DMS114 treated with DMSO at 0.1 percent for 48 hours (cell line): ENCODE data around the gene NPHS1.
"Not testable (repeated sequence)": the region's sequence is repeated elsewhere in the genome, so short reads cannot be mapped to it uniquely, and the experiment has no call there.

ENCODE experiments used
- DNase-seq: peaks from one replicate; lab custom pipeline; 2025; ENCODE audit not compliant: unreplicated experiment; lab: John Stamatoyannopoulos, UW

Gene NPHS1

DNA sequence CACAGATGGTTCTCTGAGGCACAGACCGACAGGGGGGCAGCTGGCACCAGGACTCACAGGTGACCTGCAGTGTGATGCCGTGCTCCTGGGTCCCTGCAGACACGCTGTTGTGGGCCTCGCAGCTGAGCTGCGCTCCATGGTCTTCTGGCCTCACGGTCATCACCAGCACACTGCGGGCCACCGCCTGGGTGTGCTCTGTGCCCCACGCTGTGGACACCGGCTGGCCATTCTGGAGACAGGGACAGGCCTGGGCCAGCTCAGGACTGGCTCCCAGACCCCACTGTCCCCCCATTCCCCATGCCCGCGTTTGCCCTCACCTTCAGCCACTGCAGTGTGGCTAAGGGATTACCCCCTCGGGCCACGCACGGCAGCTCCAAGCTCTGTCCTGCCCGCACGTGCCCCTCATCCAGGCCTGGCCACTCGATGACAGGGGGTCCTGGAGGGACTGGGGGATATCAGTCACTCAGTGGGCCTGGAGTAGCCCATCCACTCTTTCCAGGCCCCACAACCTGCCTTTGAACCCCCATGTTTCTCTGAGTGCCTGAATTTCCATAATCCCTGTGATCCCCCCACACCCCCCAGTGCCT, 3.3 kb downstream of the NPHS1 start:
- no peak for DNase-seq

DNA sequence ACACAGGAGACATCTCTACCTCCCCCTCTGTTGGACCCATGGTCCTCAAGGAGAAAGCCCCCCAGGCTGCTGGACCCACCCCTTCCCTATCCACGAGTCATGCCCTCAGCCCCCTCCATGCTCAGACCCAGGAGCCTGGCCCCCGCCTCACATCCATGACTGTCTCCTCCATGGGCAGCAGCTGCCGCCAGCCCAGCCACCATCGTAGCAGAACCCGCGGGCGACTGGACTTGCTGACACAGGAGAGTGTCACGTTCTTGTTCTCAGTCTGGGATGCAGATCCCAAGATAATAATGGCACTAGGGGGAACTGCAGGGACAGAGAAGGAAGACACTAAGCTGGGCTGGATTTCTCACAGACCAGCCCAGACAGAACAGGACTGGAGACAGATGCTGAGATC, 3.8 kb downstream of the NPHS1 start:
- DNase-seq, result no peak

DNA sequence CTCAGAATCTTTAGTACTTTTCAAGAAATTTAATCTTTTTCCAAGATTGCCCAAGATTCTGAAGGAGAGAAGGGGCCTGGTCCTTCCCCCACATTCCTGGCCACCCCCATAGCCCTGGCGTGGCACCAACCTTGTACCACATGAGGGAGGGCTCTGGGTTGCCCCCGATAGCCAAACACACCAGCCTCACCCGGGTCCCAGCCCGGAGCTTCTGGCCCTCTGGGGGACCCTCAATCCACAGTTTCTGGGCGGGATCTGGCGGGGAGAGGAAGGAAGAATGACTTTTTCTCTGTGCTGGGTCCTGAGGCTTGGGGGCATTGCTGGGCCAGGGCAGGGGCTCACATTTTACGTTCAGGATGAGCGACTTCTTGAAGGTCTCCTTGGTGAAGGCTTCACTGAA, 4.4 kb downstream of the NPHS1 start:
- DNase-seq, result no peak

DNA sequence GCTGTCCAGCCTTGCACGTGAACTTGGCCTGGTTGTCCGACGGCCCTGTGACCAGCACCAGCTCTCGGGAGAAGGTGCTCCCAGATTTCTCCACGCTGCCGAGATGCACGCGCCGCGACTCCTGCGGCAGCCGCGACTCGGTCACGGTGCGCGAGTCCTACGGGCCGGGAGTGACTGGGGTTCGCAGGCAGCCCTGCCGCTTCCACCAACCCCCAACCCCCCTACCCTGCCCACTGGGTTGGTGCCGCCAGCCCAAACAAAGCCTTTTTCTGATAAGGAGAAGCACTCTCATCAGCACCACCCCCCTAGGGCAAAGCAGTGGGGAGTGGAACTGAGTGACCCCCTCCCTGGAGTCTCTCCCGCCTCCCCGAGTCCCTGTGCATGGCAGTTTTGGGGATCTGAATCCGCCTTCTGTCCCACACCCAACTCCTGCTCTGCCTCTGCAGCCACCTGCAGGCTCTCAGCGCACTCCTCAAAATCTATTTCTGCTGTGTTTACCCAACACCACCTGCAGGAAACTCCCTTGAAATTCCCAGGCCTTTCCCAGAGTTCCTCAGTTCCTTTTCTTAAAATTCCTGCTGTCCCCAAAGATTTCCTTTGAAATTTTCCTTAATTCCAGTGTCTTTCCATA, 6.2 kb downstream of the NPHS1 start:
- no peak for DNase-seq

DNA sequence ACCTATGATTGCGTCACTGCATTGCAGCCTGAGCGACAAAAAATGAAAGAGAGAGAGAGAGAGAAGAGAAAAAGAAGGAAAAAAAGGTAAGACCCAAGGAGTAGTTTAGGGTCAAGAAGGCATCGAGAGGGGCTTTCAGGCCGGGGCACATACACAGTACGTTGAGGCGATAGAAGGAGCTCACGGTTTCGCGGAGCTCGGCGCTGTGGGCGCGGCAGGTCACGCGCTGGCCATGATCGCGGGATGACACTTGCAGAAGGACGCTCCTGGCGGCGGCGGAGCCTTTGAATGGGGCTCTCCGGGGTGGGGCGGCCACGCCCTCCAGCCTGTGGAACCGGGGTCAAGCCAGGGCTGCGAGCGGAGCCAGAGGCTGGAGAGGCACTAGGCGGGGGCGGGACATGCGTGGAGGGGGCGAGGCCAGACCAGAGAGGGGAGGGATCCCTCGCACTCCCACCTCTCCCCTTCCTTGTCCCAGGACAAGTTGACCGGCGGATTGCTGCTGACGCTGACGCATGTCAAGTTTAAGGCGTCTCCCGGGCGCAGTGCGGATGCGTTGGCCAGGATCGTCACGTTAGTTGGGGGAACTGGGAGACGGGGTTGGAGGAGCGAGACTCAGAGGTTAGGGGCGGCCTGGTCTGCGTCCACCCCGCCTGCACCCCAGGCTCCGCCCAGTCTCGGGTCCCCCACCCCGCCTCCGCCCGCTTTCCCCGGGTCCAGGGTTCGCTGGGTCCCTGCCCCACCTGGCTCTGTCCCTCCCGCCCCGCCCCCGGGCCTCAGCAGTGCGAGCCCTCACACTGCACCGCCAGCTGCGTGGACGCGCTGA, 6.9 kb downstream of the NPHS1 start:
- DNase-seq, result peak; percentile 30

DNA sequence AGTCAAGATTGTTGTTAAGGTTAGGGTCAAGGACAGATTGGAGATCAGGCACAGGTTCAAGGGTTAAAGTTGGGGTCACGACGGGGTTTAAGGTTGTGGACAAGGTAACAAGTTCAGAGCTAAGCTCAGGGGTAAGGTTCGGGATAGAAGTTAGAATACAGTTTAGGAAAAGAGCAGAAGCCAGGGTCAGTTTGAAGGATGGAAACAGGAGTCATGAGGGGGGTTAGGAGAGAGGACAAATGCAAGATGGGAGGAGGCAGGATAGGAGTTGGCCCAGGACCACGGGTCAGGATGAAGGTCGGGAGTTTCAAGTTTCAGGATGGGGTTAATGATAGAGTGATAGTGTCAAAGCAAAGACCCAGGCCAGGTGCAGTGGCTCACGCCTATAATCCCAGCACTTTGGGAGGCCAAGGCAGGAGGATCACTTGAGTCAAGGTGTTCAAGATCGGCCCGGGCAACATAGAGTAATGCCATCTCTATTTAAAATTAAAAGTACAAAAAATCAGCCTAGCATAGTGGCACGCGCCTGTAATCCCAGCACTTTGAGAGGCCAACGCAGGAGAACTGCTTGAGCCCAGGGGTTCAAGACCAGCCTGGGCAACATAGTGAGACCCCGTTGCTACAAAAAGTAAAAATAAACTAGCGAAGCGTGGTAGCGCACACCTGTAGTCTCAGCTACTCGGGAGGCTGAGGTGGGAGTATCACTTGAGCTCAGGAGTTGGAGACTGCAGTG, 7.7 kb downstream of the NPHS1 start:
- no peak for DNase-seq

DNA sequence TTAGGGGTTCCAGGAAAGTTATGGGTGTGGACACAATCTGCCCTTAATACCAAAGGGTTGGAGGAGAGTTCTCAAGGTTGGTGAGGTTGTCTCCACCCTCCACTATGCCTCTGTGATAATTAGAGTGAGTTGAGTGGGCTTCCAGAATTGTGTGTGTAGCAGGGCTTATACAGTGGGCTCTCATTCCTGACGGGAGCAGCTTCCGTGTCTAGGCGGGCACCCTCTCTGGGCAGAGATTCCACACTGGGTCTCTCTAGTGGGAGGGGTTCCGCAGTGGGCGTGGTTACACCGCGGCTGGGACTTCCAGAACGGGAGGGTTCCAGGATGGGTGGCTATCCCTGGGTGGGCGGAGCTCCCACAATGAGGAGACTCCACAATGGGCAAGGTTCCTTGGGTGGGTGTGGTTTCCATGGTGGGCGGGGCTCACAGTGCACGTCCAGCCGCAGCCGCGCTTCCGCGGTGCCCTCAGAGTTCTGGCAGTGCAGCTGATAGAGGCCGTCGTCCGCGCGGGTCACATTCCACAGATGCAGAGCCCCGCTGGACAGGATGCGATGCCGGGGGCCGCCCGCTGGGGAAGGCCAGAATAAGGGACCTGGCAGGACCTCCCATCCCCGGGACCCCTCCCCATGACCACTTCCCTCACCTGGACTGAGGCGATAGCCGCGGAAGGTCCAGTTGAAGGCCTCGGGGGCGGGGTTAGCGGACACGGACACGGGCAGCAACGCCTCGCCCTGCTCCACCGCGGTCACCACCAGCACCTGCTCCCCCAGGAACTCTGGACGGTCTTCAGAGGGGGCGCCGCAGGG, 8.4 kb downstream of the NPHS1 start:
- no peak for DNase-seq

DNA sequence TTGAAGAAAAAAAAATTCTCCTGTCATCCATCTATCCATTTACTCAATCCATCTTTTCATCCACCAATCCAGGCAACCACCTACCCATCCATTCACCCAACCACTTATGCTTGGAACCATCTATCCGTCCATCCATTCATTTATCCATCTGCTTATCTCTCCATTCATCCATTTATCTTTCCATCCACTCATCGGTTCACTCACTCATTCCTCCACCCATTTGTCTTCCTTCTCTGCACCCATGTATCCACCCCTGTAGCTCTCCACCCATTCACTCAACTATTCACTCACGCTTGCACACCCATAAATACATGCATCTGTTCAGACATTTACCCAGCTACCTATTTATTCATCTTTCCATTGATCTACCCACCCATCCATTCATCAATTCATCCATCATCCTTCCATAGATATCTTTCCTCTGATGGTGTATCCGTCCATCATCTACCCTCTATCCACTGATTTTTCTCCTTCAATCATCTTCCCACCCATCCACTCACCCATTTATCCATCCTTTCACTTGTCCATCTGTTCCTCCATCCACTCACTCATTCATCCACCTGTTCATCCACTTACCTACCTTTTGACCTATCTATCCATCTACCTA, 9.5 kb downstream of the NPHS1 start:
- no peak for DNase-seq

DNA sequence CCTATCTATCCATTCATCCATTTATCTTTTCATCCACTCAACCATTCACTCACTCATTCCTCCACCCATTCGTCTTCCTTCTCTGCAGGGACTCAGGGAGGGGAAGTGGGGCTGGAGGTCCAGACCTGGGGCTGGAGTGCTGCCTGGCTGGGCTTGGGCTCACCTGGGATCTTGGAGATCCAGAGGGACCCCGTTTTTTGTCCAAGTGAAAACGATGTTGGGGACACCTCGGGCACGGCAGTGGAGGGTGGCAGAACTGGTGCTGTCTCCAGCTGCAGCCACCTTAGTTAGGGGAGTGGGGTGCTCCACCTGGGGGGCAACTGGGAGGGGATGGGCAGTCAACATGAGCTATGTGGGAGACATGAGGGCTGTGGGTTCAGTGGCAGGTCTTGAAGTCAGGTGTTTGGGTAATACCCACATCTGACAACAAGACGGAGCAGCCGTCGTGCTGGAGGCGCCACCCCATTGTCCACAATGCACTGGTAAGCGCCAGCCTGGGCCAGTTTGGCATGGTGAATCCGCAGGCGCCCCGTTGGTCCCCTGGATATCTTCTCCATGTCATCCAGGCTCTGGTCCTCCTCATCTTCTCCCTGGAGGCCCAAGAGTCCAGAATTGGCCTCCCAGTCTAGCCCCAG, 10.2 kb downstream of the NPHS1 start:
- no peak for DNase-seq

DNA sequence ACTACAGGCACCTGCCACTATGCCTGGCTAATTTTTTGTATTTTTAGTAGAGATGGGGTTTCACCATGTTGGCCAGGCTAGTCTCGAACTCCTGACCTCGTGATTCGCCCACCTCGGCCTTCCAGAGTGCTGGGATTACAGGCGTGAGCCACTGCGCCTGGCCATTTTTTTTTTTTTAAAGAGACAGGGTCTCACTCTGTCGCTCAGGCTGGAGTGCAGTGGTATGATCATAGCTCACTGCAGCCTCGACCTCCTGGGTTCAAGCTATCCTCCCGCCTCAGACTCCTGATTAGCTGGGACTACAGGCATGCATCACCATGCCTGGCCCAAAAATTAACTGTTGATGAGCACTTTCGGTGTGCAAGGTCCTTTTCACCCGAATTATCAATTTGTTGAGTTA, 16.2 kb downstream of the NPHS1 start:
- not testable (repeated sequence) for DNase-seq

DNA sequence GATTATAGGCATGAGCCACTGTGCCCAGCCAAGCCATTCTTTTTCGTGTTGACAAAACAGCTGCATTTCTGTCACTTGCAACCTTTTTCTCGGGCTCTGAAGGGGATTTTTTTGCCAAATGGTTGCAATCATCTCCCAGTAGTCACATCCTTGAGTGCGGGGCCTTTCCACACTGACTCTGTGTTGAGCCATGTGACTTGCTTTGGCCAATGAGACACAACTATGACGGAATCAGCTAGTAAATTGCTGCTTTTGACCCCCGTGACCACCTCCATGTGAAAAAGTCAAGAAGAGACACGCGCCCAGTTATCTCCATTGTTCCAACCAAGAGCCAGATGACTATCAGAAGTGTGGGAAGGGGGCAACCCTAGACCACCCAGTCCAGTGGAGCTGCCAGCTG, 18.3 kb downstream of the NPHS1 start:
- DNase-seq, result no peak

DNA sequence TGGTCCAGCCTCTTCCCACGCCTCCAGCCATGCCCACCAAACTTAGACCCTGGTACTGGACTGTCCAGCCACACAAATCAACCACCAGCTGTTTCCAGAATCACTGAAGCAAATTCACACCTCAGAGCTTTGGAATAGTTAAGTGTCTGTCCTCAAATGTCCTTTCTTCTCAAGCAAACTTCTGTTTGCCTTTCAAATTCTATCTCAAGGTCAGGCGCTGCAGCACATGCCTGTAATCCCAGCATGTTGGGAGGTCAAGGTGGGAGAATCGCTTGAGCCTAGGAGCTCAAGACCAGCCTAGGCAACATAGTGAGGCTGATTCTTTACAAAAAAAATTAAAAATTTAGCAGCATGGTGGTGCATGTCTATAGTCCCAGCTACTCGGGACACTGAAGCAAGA, 20.2 kb downstream of the NPHS1 start:
- DNase-seq, result no peak

DNA sequence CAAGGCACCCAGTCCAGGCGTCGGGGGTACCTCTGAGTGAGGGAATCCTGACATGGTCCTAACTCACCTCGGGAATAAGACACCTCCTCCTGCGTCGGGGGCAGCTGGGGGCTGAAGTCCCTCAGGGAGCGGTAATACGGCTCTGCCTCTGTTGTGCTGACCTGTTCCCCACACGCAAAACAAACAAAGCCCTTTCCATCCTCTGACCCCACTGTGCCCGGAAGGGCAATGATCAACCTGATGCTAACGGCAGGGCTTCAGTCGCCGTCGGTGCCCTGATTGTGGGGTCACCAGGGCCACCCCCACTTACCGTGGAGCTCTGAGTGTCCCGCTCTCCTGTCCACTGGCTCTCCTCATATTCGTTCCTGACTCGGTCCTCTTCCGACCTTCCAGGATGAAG, 21.3 kb downstream of the NPHS1 start:
- no peak for DNase-seq

DNA sequence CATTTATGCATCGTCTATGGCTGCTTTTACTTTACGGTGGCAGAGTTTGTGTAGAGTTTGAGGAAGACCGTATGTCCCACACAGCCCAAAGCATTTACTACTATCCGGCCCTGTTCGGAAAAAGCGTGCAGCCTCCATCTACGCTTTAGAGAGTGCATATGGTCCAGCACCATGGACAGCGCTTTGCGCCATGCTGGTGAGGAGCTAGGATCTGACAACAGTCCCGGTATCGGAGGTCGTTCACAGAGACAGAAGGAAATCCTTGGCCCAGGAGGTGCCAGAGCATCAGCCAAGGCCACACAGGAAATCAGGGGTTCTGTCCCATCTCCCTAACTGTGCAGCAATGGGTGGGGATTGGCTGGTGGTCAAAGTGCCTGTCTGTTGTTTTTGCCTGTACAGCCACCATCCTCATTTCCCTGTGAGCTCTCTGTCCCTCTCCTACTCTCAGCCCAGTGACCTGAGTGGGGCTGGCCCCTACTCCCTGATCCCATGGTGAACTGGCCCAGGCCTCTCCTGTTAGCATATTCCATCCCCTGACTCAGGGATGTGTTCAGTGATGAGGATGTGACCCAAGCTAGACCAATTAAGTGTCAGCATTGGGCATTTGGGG, 23.5 kb downstream of the NPHS1 start:
- no peak for DNase-seq

DNA sequence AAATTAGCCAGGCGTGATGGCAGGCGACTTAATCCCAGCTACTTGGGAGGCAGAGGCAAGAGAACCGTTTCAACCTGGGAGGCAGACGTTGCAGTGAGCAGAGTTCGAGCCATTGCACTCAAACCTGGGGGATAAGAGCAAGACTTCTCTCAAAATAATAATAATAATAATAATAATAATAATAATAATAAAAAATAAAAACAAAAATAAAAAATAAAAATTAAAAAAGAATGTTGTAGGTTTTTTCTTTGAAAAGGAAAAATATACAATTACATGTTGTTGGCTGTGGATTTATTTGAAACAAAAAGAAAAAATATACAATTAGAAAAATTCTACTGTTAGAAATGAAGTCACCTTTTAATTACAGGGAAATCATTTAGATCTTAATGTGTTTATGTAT, 28.2 kb downstream of the NPHS1 start:
- no peak for DNase-seq

DNA sequence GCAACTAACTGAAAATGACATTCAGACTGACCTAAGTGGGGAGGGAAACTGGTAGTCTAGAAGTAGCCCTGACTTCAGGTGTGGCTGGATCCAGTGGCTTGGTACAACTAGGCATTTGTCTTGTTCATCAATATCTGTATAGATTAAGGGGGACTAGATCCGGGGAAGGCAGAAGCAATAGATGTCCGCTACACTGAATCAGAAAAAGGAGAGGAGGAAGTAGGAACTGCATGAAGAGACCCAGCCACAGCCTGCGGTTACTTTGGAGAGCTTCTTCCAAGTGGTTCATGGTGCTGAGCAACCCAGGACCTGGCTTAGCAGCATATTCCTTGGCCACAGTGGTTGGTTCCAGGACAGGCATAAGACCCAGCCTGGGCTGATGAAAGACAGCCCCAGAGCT, 29.7 kb downstream of the NPHS1 start:
- DNase-seq, result peak; percentile 21

DNA sequence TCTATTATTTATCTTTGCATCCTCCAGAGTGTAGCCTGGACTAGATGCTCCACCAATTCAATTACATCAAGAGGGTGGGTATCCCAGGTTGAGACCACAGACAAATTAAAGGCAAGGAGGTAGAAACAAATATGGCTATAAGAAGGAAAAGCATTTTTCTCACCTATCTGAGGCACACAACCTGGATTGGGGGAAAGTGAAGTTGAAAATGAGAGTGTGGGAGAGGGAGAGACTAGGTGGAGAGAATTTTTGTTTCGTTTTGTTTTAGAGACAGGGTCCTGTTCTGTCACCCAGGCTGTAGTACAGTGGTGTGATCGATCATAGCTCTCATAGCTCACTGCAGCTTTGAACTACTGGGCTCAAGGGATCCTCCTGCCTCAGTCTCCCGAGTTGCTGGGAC, 33.9 kb downstream of the NPHS1 start:
- DNase-seq, result no peak

DNA sequence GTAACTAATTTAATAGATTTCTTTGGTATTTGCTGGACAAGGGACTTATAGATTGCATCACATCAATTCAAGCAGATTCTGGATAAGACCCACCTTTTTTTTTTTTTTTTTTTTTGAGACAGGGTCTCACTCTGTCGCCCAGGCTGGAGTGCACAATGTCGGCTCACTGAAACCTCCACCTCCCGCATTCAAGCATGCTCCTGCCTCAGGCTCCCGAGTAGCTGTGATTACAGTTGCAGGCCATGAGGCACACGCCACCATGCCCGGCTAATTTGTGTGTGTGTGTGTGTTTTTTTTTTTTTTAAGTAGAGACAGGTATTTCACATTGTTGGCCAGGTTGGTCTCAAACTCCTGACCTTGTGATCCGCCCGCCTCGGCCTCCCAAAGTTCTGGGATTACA, 35.5 kb downstream of the NPHS1 start:
- no peak for DNase-seq

DNA sequence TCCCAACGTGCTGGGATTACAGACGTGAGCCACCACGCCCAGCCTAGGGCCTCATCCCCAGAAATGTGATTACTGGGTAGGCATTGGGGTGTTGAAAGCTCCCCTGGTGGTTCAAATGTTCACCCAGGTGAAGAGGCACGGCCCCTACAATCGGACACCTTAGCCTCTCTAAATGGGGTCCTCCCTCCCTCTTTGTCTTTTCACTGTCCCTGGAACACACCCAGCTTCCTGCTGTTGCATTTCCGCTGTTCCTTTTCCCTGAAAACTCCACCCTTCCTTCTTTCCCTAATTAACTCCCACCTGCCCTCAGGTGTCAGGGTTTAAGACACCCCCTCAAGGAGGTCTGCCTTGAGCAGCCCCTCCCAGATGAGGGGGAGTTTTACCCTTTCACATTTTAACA, 36.0 kb downstream of the NPHS1 start:
- no peak for DNase-seq
